OCI-LY7 (cell line): Measurements from ENCODE around the gene GPRIN3. TPM values are rescaled to one million over a fixed set of nuclear protein-coding genes. Genes with fewer than 3 reads are reported as not detected.

ENCODE experiments used
- BruUV-seq: library from RNA; stranded (reverse); fragments of 400-500 nt; replicated peaks from 2 replicates; lab custom pipeline; 2021; lab: Mats Ljungman, UMichigan
- CTCF ChIA-PET: fragments of 300-600 bp; sonication (Branson Sonifier 250); formaldehyde crosslinking; loops from one replicate; lab custom pipeline; 2022; ENCODE audit warnings: antibody characterized with exemption; ENCODE audit not compliant: unreplicated experiment; lab: Charles Lee
- POLR2A ChIA-PET: fragments of 300-600 bp; sonication (Branson Sonifier 250); formaldehyde crosslinking; loops from one replicate; lab custom pipeline; 2022; ENCODE audit warnings: antibody characterized with exemption; lab: Charles Lee
- DNase-seq: peaks from one replicate; pipeline ENCODE4 v3.0.0-alpha.2; 2015; ENCODE audit warnings: low spot score
- H2AFZ ChIP-seq: fragments of 200-600 bp; sonication (generic), shearing (Covaris generic); 2 replicates; pipeline ENCODE4 v1.6.1; 2014; ENCODE audit warnings: mild to moderate bottlenecking, antibody characterized with exemption, low read length, moderate library complexity
- H3K27ac ChIP-seq: fragments of 200-600 bp; sonication (generic); 2 replicates; pipeline ENCODE4 v1.5.1; 2014; ENCODE audit warnings: mixed run types, low read depth, mild to moderate bottlenecking, moderate library complexity, low read length, inconsistent platforms; ENCODE audit not compliant: poor library complexity, severe bottlenecking
- H3K36me3 ChIP-seq: fragments of 200-600 bp; sonication (generic); 2 replicates; pipeline ENCODE4 v1.6.1; 2014; ENCODE audit warnings: mild to moderate bottlenecking, antibody characterized with exemption, low read length, moderate library complexity, mixed read lengths; ENCODE audit not compliant: insufficient read depth
- H3K4me1 ChIP-seq: fragments of 200-600 bp; sonication (generic); 2 replicates; pipeline ENCODE4 v1.5.1; 2014; ENCODE audit warnings: mild to moderate bottlenecking, low read length; ENCODE audit not compliant: insufficient read depth, poor library complexity, severe bottlenecking
- H3K4me2 ChIP-seq: fragments of 200-600 bp; sonication (generic); 2 replicates; pipeline ENCODE4 v1.6.1; 2014; ENCODE audit warnings: mild to moderate bottlenecking, low read length
- H3K4me3 ChIP-seq: fragments of 200-600 bp; sonication (generic); 2 replicates; pipeline ENCODE4 v1.5.1; 2014; ENCODE audit warnings: mild to moderate bottlenecking, low read depth, low read length; ENCODE audit not compliant: poor library complexity, severe bottlenecking
- H3K79me2 ChIP-seq: fragments of 200-600 bp; sonication (generic); 2 replicates; pipeline ENCODE4 v1.6.1; 2016; ENCODE audit warnings: low read depth, mild to moderate bottlenecking, low read length, moderate library complexity, mixed read lengths; ENCODE audit not compliant: insufficient read depth
- H3K9me2 ChIP-seq: fragments of 200-600 bp; sonication (generic); 2 replicates; pipeline ENCODE4 v1.6.1; 2016; ENCODE audit warnings: mild to moderate bottlenecking, low read length, mixed read lengths; ENCODE audit not compliant: insufficient read depth
- H3K9me3 ChIP-seq: fragments of 200-600 bp; sonication (generic); 2 replicates; pipeline ENCODE4 v1.6.1; 2014; ENCODE audit warnings: mild to moderate bottlenecking, mixed run types, low read length, mixed read lengths
- H4K20me1 ChIP-seq: fragments of 200-600 bp; sonication (generic); 2 replicates; pipeline ENCODE4 v1.6.1; 2014; ENCODE audit warnings: mild to moderate bottlenecking, antibody characterized with exemption, low read length, moderate library complexity, mixed read lengths; ENCODE audit not compliant: insufficient read depth
- EZH2phosphoT487 ChIP-seq: fragments of 200-600 bp; sonication (generic); IDR thresholded peaks from 2 replicates; pipeline ENCODE4 v1.6.1; 2018; ENCODE audit warnings: low read depth, borderline replicate concordance, mild to moderate bottlenecking, mixed run types, antibody characterized with exemption, low read length, moderate library complexity, mixed read lengths
- intact Hi-C: fragments of 100-400 bp; cut with micrococcal nuclease; formaldehyde crosslinking; loops from one replicate; pipeline ENCODE4 v1.10.0; 2022; ENCODE audit not compliant: unreplicated experiment
- total RNA-seq, 2 experiments: library from RNA; depleted of rRNA in 1 of 2; stranded (reverse); fragments of >200 nt in 1 of 2; shearing (Covaris generic) in 1 of 2; gene quantifications; 2 replicates each; pipeline ENCODE4 v1.2.3, GENCODE V29; 2014 to 2022
- TF ChIP-seq, protein P1 (sequence below): fragments of 200-600 bp; sonication (generic); conservative IDR thresholded peaks from 2 replicates; pipeline ENCODE4 v1.5.1; 2014; ENCODE audit warnings: mild to moderate bottlenecking, antibody characterized with exemption, low read length, moderate library complexity, mixed read lengths

Gene GPRIN3
- total RNA-seq, 2 experiments from 2014 or later = 4.6 to 9.3 TPM

DNA sequence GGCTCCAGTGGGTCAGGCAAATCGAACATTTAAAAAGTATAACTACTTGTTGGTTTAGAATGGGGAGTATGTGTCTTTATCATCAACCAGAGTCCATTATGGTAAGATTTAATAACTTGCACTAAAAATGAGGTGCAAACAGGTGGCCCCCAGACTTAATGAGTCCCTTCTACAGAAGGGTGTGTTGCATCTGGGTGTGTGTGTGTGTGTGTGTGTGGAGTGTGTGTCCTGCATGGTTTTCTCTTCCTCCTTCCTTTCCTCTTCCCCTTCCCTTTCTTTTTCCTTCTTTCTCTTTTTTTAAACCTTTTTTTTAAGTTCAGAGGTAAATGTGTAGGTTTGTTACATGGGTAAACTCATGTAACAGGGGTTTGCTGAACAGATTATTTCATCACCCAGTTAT is 53.7 kb downstream of the GPRIN3 start:
- DNase-seq = no peak
- H3K4me3 ChIP-seq = no peak overlapping the region
- H3K36me3 ChIP-seq = peaks cover 1% of the 10 kb centered on the region; the same call in 1 of the 2 replicates
- no peaks in the 10 kb centered on the region for H4K20me1 ChIP-seq
- H3K79me2 ChIP-seq = no peaks in the 10 kb centered on the region
- peaks cover 5% of the 10 kb centered on the region; the same call in 1 of the 2 replicates for H3K9me3 ChIP-seq
- no TSS peak for BruUV-seq
- no peak overlapping the region for H2AFZ ChIP-seq
- no peaks in the 10 kb centered on the region for H3K4me1 ChIP-seq
- ChIA-PET CTCF (interaction anchor here (1.0 kb wide), 1 partner anchor 9 kb away, joined by 4 read pairs; no protein-coding TSS in a partner anchor), POLR2A (interaction anchor here (1.0 kb wide), 1 partner anchor 39 kb away, joined by 3 read pairs; no protein-coding TSS in a partner anchor)
- no peak overlapping the region for H3K27ac ChIP-seq
- H3K9me2 ChIP-seq = no peaks in the 10 kb centered on the region
- intact Hi-C loops = loop anchor here (1.0 to 2.0 kb wide), 2 partner anchors 45 to 180 kb away; no protein-coding TSS in a partner anchor
- no peak overlapping the region for H3K4me2 ChIP-seq
- TF ChIP-seq, protein P1, sequence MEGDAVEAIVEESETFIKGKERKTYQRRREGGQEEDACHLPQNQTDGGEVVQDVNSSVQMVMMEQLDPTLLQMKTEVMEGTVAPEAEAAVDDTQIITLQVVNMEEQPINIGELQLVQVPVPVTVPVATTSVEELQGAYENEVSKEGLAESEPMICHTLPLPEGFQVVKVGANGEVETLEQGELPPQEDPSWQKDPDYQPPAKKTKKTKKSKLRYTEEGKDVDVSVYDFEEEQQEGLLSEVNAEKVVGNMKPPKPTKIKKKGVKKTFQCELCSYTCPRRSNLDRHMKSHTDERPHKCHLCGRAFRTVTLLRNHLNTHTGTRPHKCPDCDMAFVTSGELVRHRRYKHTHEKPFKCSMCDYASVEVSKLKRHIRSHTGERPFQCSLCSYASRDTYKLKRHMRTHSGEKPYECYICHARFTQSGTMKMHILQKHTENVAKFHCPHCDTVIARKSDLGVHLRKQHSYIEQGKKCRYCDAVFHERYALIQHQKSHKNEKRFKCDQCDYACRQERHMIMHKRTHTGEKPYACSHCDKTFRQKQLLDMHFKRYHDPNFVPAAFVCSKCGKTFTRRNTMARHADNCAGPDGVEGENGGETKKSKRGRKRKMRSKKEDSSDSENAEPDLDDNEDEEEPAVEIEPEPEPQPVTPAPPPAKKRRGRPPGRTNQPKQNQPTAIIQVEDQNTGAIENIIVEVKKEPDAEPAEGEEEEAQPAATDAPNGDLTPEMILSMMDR = no peak
- TF ChIP-seq EZH2phosphoT487 = no peak

DNA sequence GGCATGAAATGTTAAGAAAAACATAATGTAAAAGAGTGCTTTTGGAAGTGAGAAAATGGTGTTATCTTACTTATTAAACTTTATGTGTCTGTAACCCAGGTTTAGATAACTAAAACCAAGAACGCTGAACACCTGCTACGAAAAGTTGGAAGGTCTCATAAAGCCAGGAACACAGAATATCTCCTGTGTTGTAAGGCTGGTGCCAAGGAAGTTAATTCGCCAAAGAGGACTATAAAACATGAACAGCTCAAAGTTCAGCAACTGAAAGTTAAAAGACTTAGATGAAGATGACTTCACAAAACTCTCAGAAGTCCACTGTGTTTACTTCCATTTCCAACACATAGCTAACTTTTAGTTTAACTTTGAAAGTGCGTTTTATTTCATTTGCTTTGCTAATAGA is 54.3 kb downstream of the GPRIN3 start:
- no peaks in the 10 kb centered on the region for H3K4me1 ChIP-seq
- POLR2A ChIA-PET = interaction anchor here (0.7 to 1.5 kb wide), 4 partner anchors 20 to 641 kb away, joined by 3 to 4 read pairs (median 4); no protein-coding TSS in a partner anchor
- H3K4me3 ChIP-seq = no peak overlapping the region
- H3K79me2 ChIP-seq = no peaks in the 10 kb centered on the region
- no peak for DNase-seq
- no peaks in the 10 kb centered on the region for H3K9me2 ChIP-seq
- intact Hi-C loops = no loop called here
- H3K27ac ChIP-seq = no peak overlapping the region
- no peak overlapping the region for H2AFZ ChIP-seq
- H4K20me1 ChIP-seq = no peaks in the 10 kb centered on the region
- no peak overlapping the region for H3K4me2 ChIP-seq
- peaks cover 3% of the 10 kb centered on the region; the same call in 1 of the 2 replicates for H3K36me3 ChIP-seq
- BruUV-seq = no TSS peak
- TF ChIP-seq, protein P1 = no peak
- TF ChIP-seq EZH2phosphoT487 = no peak
- peaks cover 5% of the 10 kb centered on the region; the same call in 1 of the 2 replicates for H3K9me3 ChIP-seq
- CTCF ChIA-PET = interaction anchor here (1.0 kb wide), 1 partner anchor 9 kb away, joined by 4 read pairs; no protein-coding TSS in a partner anchor

DNA sequence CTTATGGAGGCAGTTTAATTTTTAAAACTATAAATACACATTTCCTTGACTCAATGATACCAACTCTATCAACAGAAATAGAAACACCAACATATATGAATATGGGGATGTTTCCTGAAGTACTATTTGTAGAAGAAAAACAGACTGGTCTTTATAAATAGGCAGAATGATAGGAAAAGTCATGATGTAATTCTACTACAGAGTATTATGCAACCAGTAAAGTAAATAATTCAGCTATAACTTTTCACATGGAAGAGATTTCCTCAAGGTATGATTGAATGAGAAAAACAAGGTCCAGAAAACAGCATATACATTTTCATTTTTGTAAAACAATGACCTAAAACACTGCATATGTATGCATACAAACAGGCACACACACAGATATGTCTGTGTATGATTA is 56.2 kb downstream of the GPRIN3 start:
- no peak overlapping the region for H3K4me3 ChIP-seq
- DNase-seq = no peak
- ChIA-PET CTCF (no interaction called here), POLR2A (interaction anchor here (0.8 to 1.8 kb wide), 6 partner anchors 9 to 47 kb away, joined by 3 to 6 read pairs (median 4); no protein-coding TSS in a partner anchor)
- intact Hi-C loops = no loop called here
- no peaks in the 10 kb centered on the region for H4K20me1 ChIP-seq
- no TSS peak for BruUV-seq
- no peaks in the 10 kb centered on the region for H3K9me2 ChIP-seq
- peaks cover 3% of the 10 kb centered on the region; the same call in 1 of the 2 replicates for H3K36me3 ChIP-seq
- TF ChIP-seq, protein P1 = no peak
- no peak for TF ChIP-seq EZH2phosphoT487
- no peaks in the 10 kb centered on the region for H3K4me1 ChIP-seq
- H3K27ac ChIP-seq = no peak overlapping the region
- H3K9me3 ChIP-seq = peaks cover 5% of the 10 kb centered on the region; the same call in 1 of the 2 replicates
- no peak overlapping the region for H2AFZ ChIP-seq
- H3K4me2 ChIP-seq = no peak overlapping the region
- H3K79me2 ChIP-seq = no peaks in the 10 kb centered on the region
